Spleen (tissue), 13 donors: ENCODE measurements around the gene SLC33A1. TPM values are rescaled to one million over a fixed set of nuclear protein-coding genes. Genes with fewer than 3 reads are reported as not detected.

ENCODE experiments used
- DNase-seq: peaks from one replicate; pipeline ENCODE4 v3.0.0-alpha.2; 2020
- H3K27ac ChIP-seq, 8 donors: fragments of 200-600 bp; sonication (generic) in 7 of 8; 1 replicate in 4 of 8; 2 replicates in 4 of 8; pipeline versions ENCODE4 v1.5.0 to v1.8.0; 2016 to 2021; ENCODE audit warnings: inconsistent platforms in 4 of 8, mild to moderate bottlenecking in 4 of 8, moderate library complexity in 1 of 8
- H3K27me3 ChIP-seq, 7 donors: fragments of 200-600 bp; sonication (generic) in 6 of 7; replicated peaks in 1 of 7; 1 replicate in 4 of 7; 2 replicates in 3 of 7; pipeline versions ENCODE4 v1.5.0 to v1.8.0; 2016 to 2021; ENCODE audit warnings: inconsistent platforms in 3 of 7, mild to moderate bottlenecking in 1 of 7
- H3K36me3 ChIP-seq, 6 donors: fragments of 200-600 bp; sonication (generic) in 5 of 6; 1 replicate in 4 of 6; 2 replicates in 2 of 6; pipeline versions ENCODE4 v1.5.0 to v1.8.0; 2016 to 2021; ENCODE audit warnings: inconsistent platforms in 2 of 6
- H3K4me1 ChIP-seq, 6 donors: fragments of 200-600 bp; sonication (generic) in 5 of 6; 1 replicate in 3 of 6; 2 replicates in 3 of 6; pipeline versions ENCODE4 v1.5.0 to v1.8.0; 2016 to 2021; ENCODE audit warnings: inconsistent platforms in 3 of 6
- H3K4me3 ChIP-seq, 8 donors: fragments of 200-600 bp; sonication (generic) in 7 of 8; 1 replicate in 4 of 8; 2 replicates in 4 of 8; pipeline versions ENCODE4 v1.5.0 to v1.8.0; 2016 to 2021; ENCODE audit warnings: inconsistent platforms in 4 of 8, mild to moderate bottlenecking in 4 of 8, moderate library complexity in 2 of 8
- H3K9me3 ChIP-seq, 8 donors: fragments of 200-600 bp; sonication (generic) in 7 of 8; 1 replicate in 4 of 8; 2 replicates in 4 of 8; pipeline versions ENCODE4 v1.5.0 to v1.8.0; 2016 to 2021; ENCODE audit warnings: inconsistent platforms in 4 of 8
- POLR2A ChIP-seq, 3 donors: fragments of 450-650 bp; IDR thresholded peaks; one replicate each; pipeline ENCODE4 v1.5.1; 2017; ENCODE audit warnings: antibody characterized with exemption in 3 of 3, mild to moderate bottlenecking in 1 of 3
- POLR2AphosphoS5 ChIP-seq, 3 donors: sonication (generic); formaldehyde crosslinking; IDR thresholded peaks; one replicate each; pipeline ENCODE4 v1.5.1; 2017; ENCODE audit warnings: antibody characterized with exemption in 3 of 3
- WGBS, 5 donors: extraction: QIAGEN DNeasy Blood & Tissue Kit in 3 of 5; methylation state at CpG; one replicate each; pipeline versions ENCODE4 v1.1.5 to v1.1.7; 2013 to 2018; 5-methylcytosine and 5-hydroxymethylcytosine counted together
- intact Hi-C: fragments of 100-400 bp; cut with DNase I; formaldehyde crosslinking; loops from one replicate; pipeline ENCODE4 v1.15.0; 2023; ENCODE audit warnings: low total_unique reads
- long read RNA-seq, 2 donors: transcript quantifications; one replicate each; lab custom pipeline, GENCODE V29; 2026
- polyA plus RNA-seq, 3 donors: library from polyadenylated mRNA; stranded (reverse); fragments of 200-250 nt; gene quantifications; one replicate each; pipeline ENCODE4 v1.2.1, GENCODE V29; 2013
- total RNA-seq, 7 donors: library from RNA; depleted of rRNA in 3 of 7; stranded (reverse); fragments of >200 nt in 3 of 7; fragmentation: NEBNext Ultra II Directional in 4 of 7; extraction: Animal tissue kit (Norgen Biotek cat#: 25700) in 4 of 7; gene quantifications; one replicate each; pipeline versions ENCODE4 v1.1.0 to v1.2.1, GENCODE V29; 2016 to 2021
- TF ChIP-seq, protein P1 (sequence below), 11 experiments: fragments of 200-600 bp in 7 of 11; fragments of 450-650 bp in 4 of 11; sonication (generic) in 4 of 11; IDR thresholded peaks in 8 of 11; conservative IDR thresholded peaks in 3 of 11; 1 replicate in 7 of 11; 2 replicates in 4 of 11; pipeline versions ENCODE4 v1.4.0 to v1.8.0; 2016 to 2021; ENCODE audit warnings: antibody characterized with exemption in 11 of 11, inconsistent platforms in 4 of 11, mild to moderate bottlenecking in 1 of 11
- donor health status: healthy with polysubstance abuse.
- donor health status: DM: no; HTN: no; CAD: no; lungs with moderate emphysema.
- donor health status: DM: no; HTN: no; CAD: no.
- donor health status: Bipolar disorder and iron deficiency.
- donor health status: healthy.
- donor health status: DM: no; HTN: no; CAD: no.
- donor health status: DM: yes; HTN: yes; CAD: no.

SLC33A1 gene
- total RNA-seq = 10 to 100 TPM; 23.4 to 37.4 (median 26.8) TPM
- 1 to 10 TPM; 5.0 to 6.7 (median 6.6) TPM for polyA plus RNA-seq
- long read RNA-seq, donor 1, full-length matches to known transcripts = 5 of 5 reads
- long read RNA-seq, donor 1, partial matches to known transcripts = 0 of 5 reads
- long read RNA-seq, donor 1, other reads (novel, unspliced or antisense) = 0 of 5 reads
- long read RNA-seq, donor 2, full-length matches to known transcripts = 6 of 6 reads
- long read RNA-seq, donor 2, partial matches to known transcripts = 0 of 6 reads
- long read RNA-seq, donor 2, other reads (novel, unspliced or antisense) = 0 of 6 reads

DNA sequence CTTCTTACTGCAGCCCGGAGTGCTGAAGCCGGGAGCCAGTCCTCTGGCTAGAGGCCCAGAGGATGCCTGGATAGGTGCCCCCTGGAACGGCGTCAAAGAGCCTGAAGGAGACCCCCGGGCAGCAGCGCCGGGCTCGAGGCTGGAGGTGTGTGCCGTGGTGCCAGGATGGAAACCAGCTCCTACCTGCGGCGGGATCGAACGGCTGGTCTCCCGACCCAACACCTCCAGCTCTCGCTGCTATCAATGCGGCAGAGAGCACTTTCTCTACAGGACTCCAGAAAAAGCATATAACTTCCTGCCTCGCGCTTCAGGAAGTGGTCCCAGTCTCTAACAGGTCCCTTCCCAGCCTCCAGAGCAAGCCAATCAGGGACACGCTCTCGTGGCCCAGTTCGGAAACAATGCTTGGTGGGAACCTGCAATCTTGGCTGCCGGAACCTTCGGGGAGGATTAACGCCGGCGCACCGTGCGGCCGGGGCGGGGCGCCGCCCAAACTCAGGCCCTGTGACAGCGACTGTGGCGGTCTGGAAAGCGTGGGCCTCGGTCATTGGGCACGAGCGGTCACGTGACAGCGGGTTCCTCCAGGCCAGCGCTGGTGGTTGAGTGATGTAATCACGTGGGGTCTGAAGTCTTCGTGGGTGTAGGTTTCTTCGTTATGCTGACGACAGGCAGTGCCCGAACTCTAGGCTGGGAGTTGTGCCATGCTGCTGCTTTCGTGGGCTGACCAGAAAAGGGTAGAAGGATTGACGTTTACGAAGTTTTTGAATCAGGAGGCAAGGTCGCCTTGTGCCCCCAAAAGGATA, at the start of gene SLC33A1:
TSS of gene SLC33A1 (minus strand) at position 287 of the 800 bp plus-strand sequence. CDS start 430 bp downstream, outside the sequence.
- WGBS, 5 donors = 0 to 1% (median 0%) methylated on average over 46 to 50 of the region's 50 CpGs
- no peaks in the 10 kb centered on the region for H3K9me3 ChIP-seq
- DNase-seq = peak; percentile 100
- intact Hi-C loops = no loop called here
- peak within 1 kb of the TSS; percentile 87 to 95 (median 94) for H3K27ac ChIP-seq
- peak; percentile 94 to 97 (median 96) for TF ChIP-seq POLR2AphosphoS5 (IDR thresholded peaks at IDR 0.05)
- TF ChIP-seq, protein P1, sequence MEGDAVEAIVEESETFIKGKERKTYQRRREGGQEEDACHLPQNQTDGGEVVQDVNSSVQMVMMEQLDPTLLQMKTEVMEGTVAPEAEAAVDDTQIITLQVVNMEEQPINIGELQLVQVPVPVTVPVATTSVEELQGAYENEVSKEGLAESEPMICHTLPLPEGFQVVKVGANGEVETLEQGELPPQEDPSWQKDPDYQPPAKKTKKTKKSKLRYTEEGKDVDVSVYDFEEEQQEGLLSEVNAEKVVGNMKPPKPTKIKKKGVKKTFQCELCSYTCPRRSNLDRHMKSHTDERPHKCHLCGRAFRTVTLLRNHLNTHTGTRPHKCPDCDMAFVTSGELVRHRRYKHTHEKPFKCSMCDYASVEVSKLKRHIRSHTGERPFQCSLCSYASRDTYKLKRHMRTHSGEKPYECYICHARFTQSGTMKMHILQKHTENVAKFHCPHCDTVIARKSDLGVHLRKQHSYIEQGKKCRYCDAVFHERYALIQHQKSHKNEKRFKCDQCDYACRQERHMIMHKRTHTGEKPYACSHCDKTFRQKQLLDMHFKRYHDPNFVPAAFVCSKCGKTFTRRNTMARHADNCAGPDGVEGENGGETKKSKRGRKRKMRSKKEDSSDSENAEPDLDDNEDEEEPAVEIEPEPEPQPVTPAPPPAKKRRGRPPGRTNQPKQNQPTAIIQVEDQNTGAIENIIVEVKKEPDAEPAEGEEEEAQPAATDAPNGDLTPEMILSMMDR (IDR thresholded peaks at IDR 0.05 in 8 of 11, conservative IDR thresholded peaks at IDR 0.05 in 3 of 11) = peak in 2 of 11 experiments; percentile 32 to 37
- TF ChIP-seq POLR2A (IDR thresholded peaks at IDR 0.05) = peak; percentile 51 to 78 (median 74)
- peak within 1 kb of the TSS; percentile 81 to 97 (median 88) for H3K4me3 ChIP-seq
- H3K36me3 ChIP-seq = peaks cover 0 to 15% (median 0%) of the 10 kb centered on the region in 6 donors
- peaks cover 35 to 51% (median 45%) of the 10 kb centered on the region in 6 donors for H3K4me1 ChIP-seq
- H3K27me3 ChIP-seq = no peaks in the 10 kb centered on the region

DNA sequence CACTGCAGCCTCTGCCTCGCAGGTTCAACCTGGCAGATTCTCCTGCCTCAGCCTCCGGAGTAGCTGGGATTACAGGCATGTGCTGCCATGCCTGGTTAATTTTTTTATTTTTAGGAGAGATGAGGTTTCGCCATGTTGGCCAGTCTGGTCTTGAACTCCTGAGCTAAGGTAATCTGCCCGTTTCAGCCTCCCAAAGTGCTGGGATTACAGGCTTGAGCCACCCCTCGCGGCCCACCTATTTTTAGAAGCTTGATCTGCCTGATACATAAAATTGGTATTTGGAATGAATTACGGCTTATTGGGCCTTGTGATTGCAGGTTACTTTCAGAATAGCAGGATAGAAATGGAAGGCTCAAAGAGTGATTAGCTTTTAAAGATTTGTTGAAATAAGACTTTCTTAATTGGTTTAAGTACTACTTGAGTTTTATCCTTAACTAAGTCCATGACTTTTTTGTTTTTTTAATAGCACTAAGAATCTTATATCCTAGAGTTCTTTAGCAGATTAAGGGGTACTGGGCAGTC, 41.2 kb upstream of the SLC33A1 start:
- peaks cover 0 to 75% (median 37%) of the 10 kb centered on the region in 6 donors for H3K36me3 ChIP-seq

GRCh38 chr3:155891321-155891720, 37.1 kb upstream of the SLC33A1 start:
- TF ChIP-seq POLR2AphosphoS5 (IDR thresholded peaks at IDR 0.05) (no peak), POLR2A (IDR thresholded peaks at IDR 0.05) (no peak)
- TF ChIP-seq, protein P1 (IDR thresholded peaks at IDR 0.05 in 8 of 11, conservative IDR thresholded peaks at IDR 0.05 in 3 of 11) = no peak
- Histone ChIP-seq H3K4me1 (peaks cover 3 to 36% (median 21%) of the 10 kb centered on the region in 6 donors), H3K9me3 (no peaks in the 10 kb centered on the region), H3K36me3 (peaks cover 0 to 33% (median 8%) of the 10 kb centered on the region in 6 donors), H3K27me3 (no peaks in the 10 kb centered on the region), H3K27ac (no peak overlapping the region), H3K4me3 (no peak overlapping the region)
- intact Hi-C loops = no loop called here
- 93 to 98% (median 95%) methylated on average over 5 of the region's 5 CpGs for WGBS, 5 donors
- no peak for DNase-seq

More for the DNA sequence above, 41.2 kb upstream of the SLC33A1 start:
- no peak overlapping the region for H3K27ac ChIP-seq
- intact Hi-C loops = no loop called here
- H3K4me1 ChIP-seq = peaks cover 0 to 8% (median 7%) of the 10 kb centered on the region in 6 donors
- no peak for DNase-seq
- no peak overlapping the region for H3K4me3 ChIP-seq
- WGBS, 5 donors = 95 to 98% (median 96%) methylated on average over 7 of the region's 7 CpGs
- no peaks in the 10 kb centered on the region for H3K27me3 ChIP-seq
- no peaks in the 10 kb centered on the region for H3K9me3 ChIP-seq
- no peak for TF ChIP-seq POLR2A (IDR thresholded peaks at IDR 0.05)
- TF ChIP-seq, protein P1 (IDR thresholded peaks at IDR 0.05 in 8 of 11, conservative IDR thresholded peaks at IDR 0.05 in 3 of 11) = no peak
- TF ChIP-seq POLR2AphosphoS5 (IDR thresholded peaks at IDR 0.05) = no peak
